ENCODE measurements around the gene PLCB1.

The PLCB1 gene

GRCh38 chr20:8131598-8132483 is at the start of gene PLCB1:
Gene PLCB1, plus strand, starts transcription at chr20:8132266. Its CDS starts 386 bp downstream, at chr20:8132652.
- TF ChIP-seq, protein P1, sequence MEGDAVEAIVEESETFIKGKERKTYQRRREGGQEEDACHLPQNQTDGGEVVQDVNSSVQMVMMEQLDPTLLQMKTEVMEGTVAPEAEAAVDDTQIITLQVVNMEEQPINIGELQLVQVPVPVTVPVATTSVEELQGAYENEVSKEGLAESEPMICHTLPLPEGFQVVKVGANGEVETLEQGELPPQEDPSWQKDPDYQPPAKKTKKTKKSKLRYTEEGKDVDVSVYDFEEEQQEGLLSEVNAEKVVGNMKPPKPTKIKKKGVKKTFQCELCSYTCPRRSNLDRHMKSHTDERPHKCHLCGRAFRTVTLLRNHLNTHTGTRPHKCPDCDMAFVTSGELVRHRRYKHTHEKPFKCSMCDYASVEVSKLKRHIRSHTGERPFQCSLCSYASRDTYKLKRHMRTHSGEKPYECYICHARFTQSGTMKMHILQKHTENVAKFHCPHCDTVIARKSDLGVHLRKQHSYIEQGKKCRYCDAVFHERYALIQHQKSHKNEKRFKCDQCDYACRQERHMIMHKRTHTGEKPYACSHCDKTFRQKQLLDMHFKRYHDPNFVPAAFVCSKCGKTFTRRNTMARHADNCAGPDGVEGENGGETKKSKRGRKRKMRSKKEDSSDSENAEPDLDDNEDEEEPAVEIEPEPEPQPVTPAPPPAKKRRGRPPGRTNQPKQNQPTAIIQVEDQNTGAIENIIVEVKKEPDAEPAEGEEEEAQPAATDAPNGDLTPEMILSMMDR (conservative IDR thresholded peaks at IDR 0.05; ENCODE audit: control insufficient read depth, insufficient read depth, low read depth, low read length) = peak; percentile 72
- DNase-seq (ENCODE audit: low read depth) = peak; percentile 74
- peak within 1 kb of the TSS; percentile 42 for H3K4me3 ChIP-seq (ENCODE audit: control insufficient read depth, low read depth, low read length)

DNA sequence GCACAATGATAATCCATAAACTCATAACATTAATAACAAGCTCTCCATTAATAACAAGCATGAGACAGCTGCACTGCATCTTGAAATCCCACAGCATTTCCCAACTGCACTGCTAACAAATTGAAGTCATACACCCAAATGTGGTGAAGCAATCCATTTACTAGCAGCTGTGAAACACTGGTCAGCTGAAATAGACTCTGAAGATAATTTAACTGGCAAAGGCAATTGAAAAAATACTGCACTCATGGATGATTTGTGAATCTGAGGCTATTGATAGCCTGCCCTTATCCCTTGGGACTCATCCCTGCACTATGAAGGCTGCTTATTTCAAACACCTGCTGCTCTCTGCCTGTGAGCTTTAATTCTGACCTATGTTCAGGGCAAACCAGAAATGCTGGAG is 49.1 kb upstream of the PLCB1 start:
- no peak overlapping the region for H3K4me3 ChIP-seq (ENCODE audit: control insufficient read depth, low read depth, low read length)
- DNase-seq (ENCODE audit: low read depth) = peak; percentile 82
- TF ChIP-seq, protein P1 (conservative IDR thresholded peaks at IDR 0.05; ENCODE audit: control insufficient read depth, insufficient read depth, low read depth, low read length) = no peak

DNA sequence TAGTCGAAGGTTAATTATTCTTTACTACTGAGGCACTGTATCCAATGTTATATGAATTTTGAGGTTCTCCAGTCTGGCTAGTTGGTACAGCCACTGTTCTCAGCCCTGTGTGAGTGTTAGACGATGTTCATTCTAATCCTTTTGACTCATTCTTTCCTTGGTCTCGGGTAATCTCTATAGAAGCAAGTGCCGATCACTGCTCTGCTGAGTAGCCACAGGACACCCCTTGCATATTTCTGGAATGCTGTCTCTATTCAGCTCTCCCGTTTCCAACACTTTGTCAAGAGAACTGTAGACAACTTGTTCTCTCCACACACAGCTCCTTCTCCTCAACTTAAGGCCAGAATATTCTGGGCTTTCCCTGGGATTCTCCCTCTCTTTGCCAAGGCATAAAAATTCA is 42.4 kb upstream of the PLCB1 start:
- H3K4me3 ChIP-seq (ENCODE audit: control insufficient read depth, low read depth, low read length) = no peak overlapping the region
- DNase-seq (ENCODE audit: low read depth) = no peak
- TF ChIP-seq, protein P1 (conservative IDR thresholded peaks at IDR 0.05; ENCODE audit: control insufficient read depth, insufficient read depth, low read depth, low read length) = no peak

GRCh38 chr20:8094415-8094818 is 37.6 kb upstream of the PLCB1 start:
- no peak overlapping the region for H3K4me3 ChIP-seq (ENCODE audit: control insufficient read depth, low read depth, low read length)
- TF ChIP-seq, protein P1 (conservative IDR thresholded peaks at IDR 0.05; ENCODE audit: control insufficient read depth, insufficient read depth, low read depth, low read length) = no peak
- DNase-seq (ENCODE audit: low read depth) = peak; percentile 78

DNA sequence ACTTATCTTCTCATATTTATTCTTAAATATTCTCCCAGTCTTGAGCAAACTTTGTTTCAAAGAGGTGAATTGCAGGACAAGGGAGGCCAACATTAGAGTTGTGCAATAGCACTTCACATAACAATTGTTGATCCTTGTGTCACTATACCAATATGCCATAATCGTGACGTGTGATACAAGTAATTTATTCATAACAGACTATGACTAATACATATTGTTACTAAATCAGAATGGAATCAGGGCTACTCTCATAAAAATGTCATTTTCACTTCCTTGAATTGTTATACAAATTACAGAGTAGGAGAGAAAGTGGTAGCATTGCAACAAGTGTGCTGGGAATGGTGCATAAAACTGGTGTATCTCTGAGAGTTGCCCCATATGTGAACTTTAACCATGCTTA is 37.2 kb upstream of the PLCB1 start:
- TF ChIP-seq, protein P1 (conservative IDR thresholded peaks at IDR 0.05; ENCODE audit: control insufficient read depth, insufficient read depth, low read depth, low read length) = no peak
- DNase-seq (ENCODE audit: low read depth) = peak; percentile 83
- H3K4me3 ChIP-seq (ENCODE audit: control insufficient read depth, low read depth, low read length) = no peak overlapping the region

DNA sequence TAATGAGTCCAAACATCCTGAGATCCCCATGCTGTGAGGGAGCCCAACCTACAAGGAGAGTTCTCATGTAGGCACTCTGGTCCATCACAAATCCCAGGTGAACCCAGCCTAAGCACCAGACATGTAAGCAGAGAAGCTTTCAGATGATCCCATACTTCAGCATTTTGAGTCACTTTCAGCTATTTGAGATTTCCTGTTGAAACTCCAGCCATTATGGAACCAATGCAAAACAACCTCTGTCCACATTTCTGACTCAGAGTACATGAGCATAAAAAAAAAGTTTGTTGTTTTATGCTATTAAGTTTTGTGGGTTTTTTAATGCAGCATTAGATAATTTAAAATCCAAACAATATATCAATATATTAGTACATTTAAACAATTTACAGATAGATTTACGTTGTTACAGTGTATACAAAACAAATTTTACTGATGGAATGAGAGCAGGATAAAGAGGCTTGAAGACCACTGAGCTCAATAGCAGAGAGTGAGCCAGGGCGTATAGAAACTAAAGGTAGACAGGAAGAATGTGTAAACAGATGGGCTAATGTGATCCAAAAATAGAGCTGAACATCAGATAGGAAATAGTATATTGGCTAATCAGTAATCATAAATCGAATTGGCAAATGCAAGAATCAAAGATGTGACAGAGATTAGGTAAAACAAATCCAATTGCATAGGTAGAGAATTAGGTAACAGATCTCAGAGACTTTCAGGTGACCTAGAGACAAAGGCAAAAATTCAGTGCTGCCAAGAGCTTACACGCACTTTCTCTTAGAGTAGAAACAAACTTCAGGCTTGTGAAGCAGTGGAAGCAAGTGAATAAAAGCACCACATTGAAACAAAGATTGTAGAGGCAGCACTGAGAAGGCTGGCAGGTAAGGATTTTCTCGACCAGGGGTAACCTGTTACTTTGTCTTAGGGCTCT is 36.2 kb upstream of the PLCB1 start:
- H3K4me3 ChIP-seq (ENCODE audit: control insufficient read depth, low read depth, low read length) = no peak overlapping the region
- TF ChIP-seq, protein P1 (conservative IDR thresholded peaks at IDR 0.05; ENCODE audit: control insufficient read depth, insufficient read depth, low read depth, low read length) = no peak
- DNase-seq (ENCODE audit: low read depth) = peak; percentile 81

Data from fibroblast of mammary gland (primary cell).